ENCODE results near the gene RABGGTA.

- TF ChIP-seq, protein P1, sequence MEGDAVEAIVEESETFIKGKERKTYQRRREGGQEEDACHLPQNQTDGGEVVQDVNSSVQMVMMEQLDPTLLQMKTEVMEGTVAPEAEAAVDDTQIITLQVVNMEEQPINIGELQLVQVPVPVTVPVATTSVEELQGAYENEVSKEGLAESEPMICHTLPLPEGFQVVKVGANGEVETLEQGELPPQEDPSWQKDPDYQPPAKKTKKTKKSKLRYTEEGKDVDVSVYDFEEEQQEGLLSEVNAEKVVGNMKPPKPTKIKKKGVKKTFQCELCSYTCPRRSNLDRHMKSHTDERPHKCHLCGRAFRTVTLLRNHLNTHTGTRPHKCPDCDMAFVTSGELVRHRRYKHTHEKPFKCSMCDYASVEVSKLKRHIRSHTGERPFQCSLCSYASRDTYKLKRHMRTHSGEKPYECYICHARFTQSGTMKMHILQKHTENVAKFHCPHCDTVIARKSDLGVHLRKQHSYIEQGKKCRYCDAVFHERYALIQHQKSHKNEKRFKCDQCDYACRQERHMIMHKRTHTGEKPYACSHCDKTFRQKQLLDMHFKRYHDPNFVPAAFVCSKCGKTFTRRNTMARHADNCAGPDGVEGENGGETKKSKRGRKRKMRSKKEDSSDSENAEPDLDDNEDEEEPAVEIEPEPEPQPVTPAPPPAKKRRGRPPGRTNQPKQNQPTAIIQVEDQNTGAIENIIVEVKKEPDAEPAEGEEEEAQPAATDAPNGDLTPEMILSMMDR (IDR thresholded peaks at IDR 0.05; ENCODE audit: low read depth, low read length, poor library complexity, severe bottlenecking), result no peak
- TF ChIP-seq EZH2phosphoT487 (IDR thresholded peaks at IDR 0.05; ENCODE audit: borderline replicate concordance, low read length), result no peak
Measured at GRCh38 chr14:24264298-24264697, 7.1 kb downstream of the RABGGTA start.
